ENCODE data around the gene MGLL. TPM values are rescaled to one million over a fixed set of nuclear protein-coding genes. Genes with fewer than 3 reads are reported as not detected.
A peak's percentile ranks its signal among the peaks of the same experiment; 100 is the strongest.

The MGLL gene
- total RNA-seq, 1 donor from 2014 or later: 10.3 TPM

GRCh38 chr3:127776347-127776746 is 46.0 kb downstream of the MGLL start:
- H3K4me1 Mint-ChIP-seq (ENCODE audit: low read depth, unreplicated experiment): peaks cover 25% of the 10 kb centered on the region
- peaks cover 6% of the 10 kb centered on the region for H3K36me3 Mint-ChIP-seq (ENCODE audit: unreplicated experiment)
- peak overlapping the region; percentile 56 for H3K27ac Mint-ChIP-seq (ENCODE audit: unreplicated experiment)
- H3K4me3 Mint-ChIP-seq (ENCODE audit: unreplicated experiment): no peak overlapping the region
- TF ChIP-seq CTCF (IDR thresholded peaks at IDR 0.05; ENCODE audit: partially characterized antibody, unreplicated experiment): no peak
- peaks cover 16% of the 10 kb centered on the region for H3K9me3 Mint-ChIP-seq (ENCODE audit: unreplicated experiment)
- peaks cover 11% of the 10 kb centered on the region for H3K27me3 Mint-ChIP-seq (ENCODE audit: unreplicated experiment)
- no peak for DNase-seq

- peaks cover 6% of the 10 kb centered on the region for H3K36me3 Mint-ChIP-seq (ENCODE audit: unreplicated experiment)
- peaks cover 16% of the 10 kb centered on the region for H3K9me3 Mint-ChIP-seq (ENCODE audit: unreplicated experiment)
- peak overlapping the region; percentile 1 for H3K4me3 Mint-ChIP-seq (ENCODE audit: unreplicated experiment)
- no peak for TF ChIP-seq CTCF (IDR thresholded peaks at IDR 0.05; ENCODE audit: partially characterized antibody, unreplicated experiment)
- peak; percentile 76 for DNase-seq
- H3K4me1 Mint-ChIP-seq (ENCODE audit: low read depth, unreplicated experiment): peaks cover 25% of the 10 kb centered on the region
- peaks cover 12% of the 10 kb centered on the region for H3K27me3 Mint-ChIP-seq (ENCODE audit: unreplicated experiment)
- H3K27ac Mint-ChIP-seq (ENCODE audit: unreplicated experiment): peak overlapping the region; percentile 56
Observed at GRCh38 chr3:127775398-127776109, 46.8 kb downstream of the MGLL start.

- no peak for TF ChIP-seq CTCF (IDR thresholded peaks at IDR 0.05; ENCODE audit: partially characterized antibody, unreplicated experiment)
- H3K4me3 Mint-ChIP-seq (ENCODE audit: unreplicated experiment): no peak overlapping the region
- H3K27ac Mint-ChIP-seq (ENCODE audit: unreplicated experiment): no peak overlapping the region
- H3K27me3 Mint-ChIP-seq (ENCODE audit: unreplicated experiment): peaks cover 12% of the 10 kb centered on the region
- H3K9me3 Mint-ChIP-seq (ENCODE audit: unreplicated experiment): peaks cover 16% of the 10 kb centered on the region
- peaks cover 25% of the 10 kb centered on the region for H3K4me1 Mint-ChIP-seq (ENCODE audit: low read depth, unreplicated experiment)
- DNase-seq: no peak
- peaks cover 13% of the 10 kb centered on the region for H3K36me3 Mint-ChIP-seq (ENCODE audit: unreplicated experiment)
Observed at GRCh38 chr3:127774647-127775046, 47.7 kb downstream of the MGLL start.

GRCh38 chr3:127773752-127774395 is 48.4 kb downstream of the MGLL start:
- peaks cover 16% of the 10 kb centered on the region for H3K9me3 Mint-ChIP-seq (ENCODE audit: unreplicated experiment)
- peaks cover 25% of the 10 kb centered on the region for H3K4me1 Mint-ChIP-seq (ENCODE audit: low read depth, unreplicated experiment)
- H3K27ac Mint-ChIP-seq (ENCODE audit: unreplicated experiment): peak overlapping the region; percentile 35

More at GRCh38 chr3:127773752-127774395, 48.4 kb downstream of the MGLL start:
- H3K4me3 Mint-ChIP-seq (ENCODE audit: unreplicated experiment): peak overlapping the region; percentile 36
- no peak for DNase-seq
- peaks cover 12% of the 10 kb centered on the region for H3K27me3 Mint-ChIP-seq (ENCODE audit: unreplicated experiment)
- TF ChIP-seq CTCF (IDR thresholded peaks at IDR 0.05; ENCODE audit: partially characterized antibody, unreplicated experiment): no peak
- H3K36me3 Mint-ChIP-seq (ENCODE audit: unreplicated experiment): peaks cover 14% of the 10 kb centered on the region

All from glutamatergic neuron (in vitro differentiated cells).